Upper lobe of left lung (tissue), 4 donors: ENCODE data around the gene SGMS1.

ENCODE experiments used
- POLR2AphosphoS5 ChIP-seq, 2 donors: sonication (generic); formaldehyde crosslinking; IDR thresholded peaks; one replicate each; pipeline ENCODE4 v1.5.1; 2017; ENCODE audit warnings: antibody characterized with exemption in 2 of 2
- TF ChIP-seq, protein P1 (sequence below), 6 experiments: fragments of 450-650 bp in 4 of 6; fragments of 200-600 bp in 2 of 6; sonication (generic) in 2 of 6; IDR thresholded peaks; one replicate each; pipeline ENCODE4 v1.5.1; 2016 to 2019; ENCODE audit warnings: antibody characterized with exemption in 6 of 6

DNA sequence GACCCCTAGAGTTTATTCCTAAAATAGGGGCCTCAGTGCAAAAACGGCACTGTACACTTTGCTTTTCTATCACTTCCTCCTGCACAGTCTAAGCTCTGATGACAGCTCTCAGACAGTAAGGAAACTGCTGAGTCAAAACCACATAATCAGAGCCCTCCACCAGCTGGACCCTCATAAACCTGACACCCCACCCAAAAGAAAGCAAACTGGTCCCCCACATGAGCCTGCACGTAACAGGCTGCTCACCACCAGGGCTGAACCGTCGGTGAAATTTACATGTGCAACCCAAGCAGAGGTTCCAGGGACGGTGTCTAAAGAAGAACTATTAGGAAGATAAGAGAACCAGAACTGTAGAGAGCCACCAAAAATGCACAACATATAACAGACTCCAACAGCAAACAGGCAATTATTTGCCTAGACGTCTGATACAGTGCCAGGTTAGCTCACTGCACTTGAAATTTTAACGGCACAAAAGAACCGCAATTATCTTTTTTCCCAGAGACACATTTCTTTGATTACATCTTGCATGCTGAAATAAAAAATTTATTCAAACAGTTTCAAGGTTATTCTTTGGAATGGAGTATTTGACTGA, 19.6 kb downstream of the SGMS1 start:
- no peak for TF ChIP-seq POLR2AphosphoS5 (IDR thresholded peaks at IDR 0.05)
- TF ChIP-seq, protein P1, sequence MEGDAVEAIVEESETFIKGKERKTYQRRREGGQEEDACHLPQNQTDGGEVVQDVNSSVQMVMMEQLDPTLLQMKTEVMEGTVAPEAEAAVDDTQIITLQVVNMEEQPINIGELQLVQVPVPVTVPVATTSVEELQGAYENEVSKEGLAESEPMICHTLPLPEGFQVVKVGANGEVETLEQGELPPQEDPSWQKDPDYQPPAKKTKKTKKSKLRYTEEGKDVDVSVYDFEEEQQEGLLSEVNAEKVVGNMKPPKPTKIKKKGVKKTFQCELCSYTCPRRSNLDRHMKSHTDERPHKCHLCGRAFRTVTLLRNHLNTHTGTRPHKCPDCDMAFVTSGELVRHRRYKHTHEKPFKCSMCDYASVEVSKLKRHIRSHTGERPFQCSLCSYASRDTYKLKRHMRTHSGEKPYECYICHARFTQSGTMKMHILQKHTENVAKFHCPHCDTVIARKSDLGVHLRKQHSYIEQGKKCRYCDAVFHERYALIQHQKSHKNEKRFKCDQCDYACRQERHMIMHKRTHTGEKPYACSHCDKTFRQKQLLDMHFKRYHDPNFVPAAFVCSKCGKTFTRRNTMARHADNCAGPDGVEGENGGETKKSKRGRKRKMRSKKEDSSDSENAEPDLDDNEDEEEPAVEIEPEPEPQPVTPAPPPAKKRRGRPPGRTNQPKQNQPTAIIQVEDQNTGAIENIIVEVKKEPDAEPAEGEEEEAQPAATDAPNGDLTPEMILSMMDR (IDR thresholded peaks at IDR 0.05) = no peak
